Inflammatory macrophage (primary cell): Measurements from ENCODE around the gene OXT.
"Not testable (repeated sequence)": the region's sequence is repeated elsewhere in the genome, so short reads cannot be mapped to it uniquely, and the experiment has no call there.

Experiments
- DNase-seq, 2 donors: peaks; one replicate each; pipeline ENCODE4 v3.0.0-alpha.2; 2020 to 2022
- total RNA-seq, 18 experiments: gene quantifications; one replicate each; lab custom pipeline; 2026; ENCODE audit warnings: mixed read lengths in 6 of 18, inconsistent platforms in 2 of 18; lab: John Stamatoyannopoulos, UW

The OXT gene
- 0 to 0.07 (median 0) reads per million in 18 experiments for total RNA-seq

GRCh38 chr20:3071610-3072529 lies at the start of gene OXT:
Gene OXT, plus strand, starts transcription at chr20:3071620. Its CDS starts 36 bp downstream, at chr20:3071656.
- peak in 1 of 2 donors; percentile 46 for DNase-seq

GRCh38 chr20:3021777-3022176 lies 49.6 kb upstream of the OXT start:
- DNase-seq, result no peak

- DNase-seq, result not testable (repeated sequence)
These were observed 48.6 kb upstream of the OXT start for GRCh38 chr20:3022559-3023490.

- no peak for DNase-seq
These were observed 43.4 kb upstream of the OXT start for GRCh38 chr20:3027987-3028386.

GRCh38 chr20:3031524-3032147 lies 39.8 kb upstream of the OXT start:
- no peak for DNase-seq

- no peak for DNase-seq
These were observed 38.8 kb upstream of the OXT start for GRCh38 chr20:3032624-3033023.

GRCh38 chr20:3037654-3038053 lies 33.8 kb upstream of the OXT start:
- DNase-seq, result no peak

GRCh38 chr20:3038454-3038853 lies 33.0 kb upstream of the OXT start:
- DNase-seq, result no peak

GRCh38 chr20:3039426-3039825 lies 32.0 kb upstream of the OXT start:
- no peak for DNase-seq

- DNase-seq, result no peak
These were observed 31.3 kb upstream of the OXT start for GRCh38 chr20:3040086-3040485.

- DNase-seq, result no peak
These were observed 29.5 kb upstream of the OXT start for GRCh38 chr20:3041854-3042409.

GRCh38 chr20:3042625-3043024 lies 28.8 kb upstream of the OXT start:
- DNase-seq, result no peak

- DNase-seq, result no peak
These were observed 28.1 kb upstream of the OXT start, which contains the start of gene GNRH2 for GRCh38 chr20:3043322-3043721. Gene GNRH2, plus strand, starts transcription at chr20:3043622. Its CDS starts 793 bp downstream, at chr20:3044415.

- no peak for DNase-seq
These were observed 27.0 kb upstream of the OXT start for GRCh38 chr20:3044336-3044965.

- peak; percentile 68 to 80 for DNase-seq
These were observed 26.2 kb upstream of the OXT start for GRCh38 chr20:3045042-3045815.

- peak; percentile 84 to 91 for DNase-seq
These were observed 25.4 kb upstream of the OXT start, which contains the start of gene MRPS26 for GRCh38 chr20:3045816-3046676. Gene MRPS26, plus strand, starts transcription at chr20:3046052. Its CDS starts 17 bp downstream, at chr20:3046069.

GRCh38 chr20:3046677-3047462 lies 24.6 kb upstream of the OXT start:
- DNase-seq, result no peak

GRCh38 chr20:3047486-3048419 lies 23.7 kb upstream of the OXT start:
- peak; percentile 12 to 20 for DNase-seq
